ENCODE data around the gene PRSS57. TPM values are rescaled to one million over a fixed set of nuclear protein-coding genes. Genes with fewer than 3 reads are reported as not detected.

PRSS57 gene
- total RNA-seq, 1 experiment from 2014 or later, result not detected

DNA sequence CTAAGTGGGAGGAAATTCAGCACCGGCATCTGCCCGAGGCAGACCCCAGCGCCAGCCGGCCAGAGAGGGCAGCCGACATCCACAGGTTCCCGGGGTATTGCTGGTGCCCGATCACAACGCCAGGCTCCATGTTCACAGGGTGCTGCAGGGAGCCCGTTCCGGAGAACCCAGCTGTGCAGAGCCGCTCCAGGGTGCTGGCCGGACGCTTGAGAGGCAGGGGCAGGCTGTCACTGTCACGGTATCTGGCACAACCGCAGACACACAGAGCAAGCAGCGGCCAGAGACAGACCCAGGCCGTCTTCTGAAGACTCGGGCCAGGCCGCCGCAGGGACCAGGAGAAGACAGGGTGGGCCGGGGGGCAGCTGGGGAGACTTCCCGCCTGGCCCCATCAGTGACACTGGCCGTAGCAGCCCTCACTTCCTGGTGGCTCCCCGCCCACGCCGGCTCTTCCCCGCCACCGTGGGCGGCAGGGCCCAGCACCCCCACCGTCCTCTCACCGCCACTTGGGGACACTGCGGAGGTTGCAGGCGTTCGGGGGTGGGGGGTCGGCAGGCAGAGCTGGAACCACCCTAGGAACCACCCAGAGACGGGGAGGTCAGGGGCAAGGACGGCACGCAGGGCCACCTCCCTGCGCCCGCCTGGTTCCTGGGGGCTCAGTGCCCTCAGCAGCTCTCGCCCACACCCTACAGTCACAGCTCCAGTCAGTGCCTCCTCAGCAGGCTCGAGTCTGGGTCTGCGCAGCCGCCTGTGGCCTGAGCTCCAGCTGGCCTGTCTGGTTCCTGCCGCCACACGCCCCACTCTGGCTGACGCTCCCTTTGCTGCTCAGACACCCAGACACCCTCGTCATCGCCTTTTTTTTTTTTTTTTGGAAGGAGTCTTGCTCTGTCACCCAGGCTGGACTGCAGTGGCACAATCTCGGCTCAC is 36.1 kb downstream of the PRSS57 start:
- Histone ChIP-seq H3K36me3 (ENCODE audit: control insufficient read depth, insufficient read depth, low read length) (no peaks in the 10 kb centered on the region; the same call in 1 of the 2 replicates), H3K27me3 (ENCODE audit: control insufficient read depth, insufficient read depth, low read length) (no peaks in the 10 kb centered on the region), H3K27ac (ENCODE audit: low read length) (no peak overlapping the region), H3K4me3 (ENCODE audit: low read depth in 2 of 2, low read length in 2 of 2) (no peak overlapping the region), H3K9me3 (ENCODE audit: control insufficient read depth, insufficient read depth, low read depth, low read length) (no peaks in the 10 kb centered on the region), H3K4me1 (ENCODE audit: control insufficient read depth, insufficient read depth, low read length) (no peaks in the 10 kb centered on the region; the same call in 1 of the 2 replicates)
- intact Hi-C loops (cut with micrococcal nuclease; ENCODE audit: unreplicated experiment), result no loop called here
- BruUV-seq (replicated peaks), result no TSS peak
- DNase-seq (ENCODE audit: low read depth, low spot score) (no peak), ATAC-seq (no peak)
- CTCF ChIA-PET, result no interaction called here
- in situ Hi-C loops (cut with HindIII; ENCODE audit: low pct_unique_long_range_greater_than_20kb, low sequenced_read_pairs), result no loop called here
- TF ChIP-seq, protein P1, sequence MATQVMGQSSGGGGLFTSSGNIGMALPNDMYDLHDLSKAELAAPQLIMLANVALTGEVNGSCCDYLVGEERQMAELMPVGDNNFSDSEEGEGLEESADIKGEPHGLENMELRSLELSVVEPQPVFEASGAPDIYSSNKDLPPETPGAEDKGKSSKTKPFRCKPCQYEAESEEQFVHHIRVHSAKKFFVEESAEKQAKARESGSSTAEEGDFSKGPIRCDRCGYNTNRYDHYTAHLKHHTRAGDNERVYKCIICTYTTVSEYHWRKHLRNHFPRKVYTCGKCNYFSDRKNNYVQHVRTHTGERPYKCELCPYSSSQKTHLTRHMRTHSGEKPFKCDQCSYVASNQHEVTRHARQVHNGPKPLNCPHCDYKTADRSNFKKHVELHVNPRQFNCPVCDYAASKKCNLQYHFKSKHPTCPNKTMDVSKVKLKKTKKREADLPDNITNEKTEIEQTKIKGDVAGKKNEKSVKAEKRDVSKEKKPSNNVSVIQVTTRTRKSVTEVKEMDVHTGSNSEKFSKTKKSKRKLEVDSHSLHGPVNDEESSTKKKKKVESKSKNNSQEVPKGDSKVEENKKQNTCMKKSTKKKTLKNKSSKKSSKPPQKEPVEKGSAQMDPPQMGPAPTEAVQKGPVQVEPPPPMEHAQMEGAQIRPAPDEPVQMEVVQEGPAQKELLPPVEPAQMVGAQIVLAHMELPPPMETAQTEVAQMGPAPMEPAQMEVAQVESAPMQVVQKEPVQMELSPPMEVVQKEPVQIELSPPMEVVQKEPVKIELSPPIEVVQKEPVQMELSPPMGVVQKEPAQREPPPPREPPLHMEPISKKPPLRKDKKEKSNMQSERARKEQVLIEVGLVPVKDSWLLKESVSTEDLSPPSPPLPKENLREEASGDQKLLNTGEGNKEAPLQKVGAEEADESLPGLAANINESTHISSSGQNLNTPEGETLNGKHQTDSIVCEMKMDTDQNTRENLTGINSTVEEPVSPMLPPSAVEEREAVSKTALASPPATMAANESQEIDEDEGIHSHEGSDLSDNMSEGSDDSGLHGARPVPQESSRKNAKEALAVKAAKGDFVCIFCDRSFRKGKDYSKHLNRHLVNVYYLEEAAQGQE (IDR thresholded peaks at IDR 0.05; ENCODE audit: insufficient read depth in 1 of 2, low read depth in 2 of 2, low read length in 1 of 2), result no peak
- POLR2A ChIA-PET, result no interaction called here

DNA sequence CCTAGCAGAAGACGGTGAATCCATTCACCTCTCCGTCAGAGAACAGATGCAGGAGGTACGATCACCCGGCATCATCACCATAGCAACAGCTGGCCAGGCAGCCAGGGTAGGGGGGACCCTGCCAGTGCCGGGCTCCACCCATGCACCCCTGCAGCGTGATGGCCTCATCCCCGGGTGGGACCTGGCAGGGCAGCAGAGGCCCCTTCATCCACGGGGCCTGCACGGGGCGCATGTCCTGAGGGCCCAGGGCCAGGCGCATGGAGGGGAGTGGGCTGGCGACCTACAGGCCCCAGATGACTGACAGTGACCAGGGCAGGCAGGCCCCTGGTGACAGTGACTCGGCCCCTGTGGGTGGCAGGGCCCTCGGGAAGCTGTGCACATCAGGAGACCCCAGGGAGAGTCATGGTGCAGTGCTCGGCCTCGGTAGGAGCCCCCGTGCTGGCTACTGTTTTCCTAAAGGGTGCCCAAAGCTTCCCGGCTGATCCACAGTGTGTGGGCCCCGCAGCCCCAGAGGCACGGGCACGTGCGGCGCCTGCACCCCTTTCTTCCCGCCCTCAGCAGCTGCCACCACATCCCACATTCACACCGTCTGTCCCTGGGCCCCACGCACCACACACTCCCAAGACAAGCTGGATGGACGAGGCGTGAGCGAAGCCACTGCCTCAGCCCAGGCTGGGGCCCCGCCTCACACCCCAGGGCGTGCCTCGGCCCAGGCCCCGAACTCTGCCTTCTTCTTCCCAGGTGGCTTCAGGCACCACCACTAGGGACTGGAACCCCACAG is 37.0 kb downstream of the PRSS57 start:
- no peak for ATAC-seq
- POLR2A ChIA-PET, result no interaction called here
- in situ Hi-C loops (cut with HindIII; ENCODE audit: low pct_unique_long_range_greater_than_20kb, low sequenced_read_pairs) (no loop called here), intact Hi-C loops (cut with micrococcal nuclease; ENCODE audit: unreplicated experiment) (no loop called here)
- no peaks in the 10 kb centered on the region for H3K27me3 ChIP-seq (ENCODE audit: control insufficient read depth, insufficient read depth, low read length)
- no peaks in the 10 kb centered on the region; the same call in 1 of the 2 replicates for H3K36me3 ChIP-seq (ENCODE audit: control insufficient read depth, insufficient read depth, low read length)
- H3K27ac ChIP-seq (ENCODE audit: low read length), result no peak overlapping the region
- H3K9me3 ChIP-seq (ENCODE audit: control insufficient read depth, insufficient read depth, low read depth, low read length), result no peaks in the 10 kb centered on the region
- CTCF ChIA-PET, result no interaction called here
- no peaks in the 10 kb centered on the region; the same call in 1 of the 2 replicates for H3K4me1 ChIP-seq (ENCODE audit: control insufficient read depth, insufficient read depth, low read length)
- no TSS peak for BruUV-seq (replicated peaks)
- no peak overlapping the region for H3K4me3 ChIP-seq (ENCODE audit: low read depth in 2 of 2, low read length in 2 of 2)
- TF ChIP-seq TCF7L2 (IDR thresholded peaks at IDR 0.05; ENCODE audit: low read depth, low read length) (no peak), POLR2AphosphoS5 (IDR thresholded peaks at IDR 0.05; ENCODE audit: low read depth, low read length) (no peak), SIN3A (IDR thresholded peaks at IDR 0.05; ENCODE audit: borderline replicate concordance, insufficient read depth, low read depth, low read length) (no peak)
- TF ChIP-seq, protein P1 (IDR thresholded peaks at IDR 0.05; ENCODE audit: insufficient read depth in 1 of 2, low read depth in 2 of 2, low read length in 1 of 2), result no peak
- TF ChIP-seq, protein P2, sequence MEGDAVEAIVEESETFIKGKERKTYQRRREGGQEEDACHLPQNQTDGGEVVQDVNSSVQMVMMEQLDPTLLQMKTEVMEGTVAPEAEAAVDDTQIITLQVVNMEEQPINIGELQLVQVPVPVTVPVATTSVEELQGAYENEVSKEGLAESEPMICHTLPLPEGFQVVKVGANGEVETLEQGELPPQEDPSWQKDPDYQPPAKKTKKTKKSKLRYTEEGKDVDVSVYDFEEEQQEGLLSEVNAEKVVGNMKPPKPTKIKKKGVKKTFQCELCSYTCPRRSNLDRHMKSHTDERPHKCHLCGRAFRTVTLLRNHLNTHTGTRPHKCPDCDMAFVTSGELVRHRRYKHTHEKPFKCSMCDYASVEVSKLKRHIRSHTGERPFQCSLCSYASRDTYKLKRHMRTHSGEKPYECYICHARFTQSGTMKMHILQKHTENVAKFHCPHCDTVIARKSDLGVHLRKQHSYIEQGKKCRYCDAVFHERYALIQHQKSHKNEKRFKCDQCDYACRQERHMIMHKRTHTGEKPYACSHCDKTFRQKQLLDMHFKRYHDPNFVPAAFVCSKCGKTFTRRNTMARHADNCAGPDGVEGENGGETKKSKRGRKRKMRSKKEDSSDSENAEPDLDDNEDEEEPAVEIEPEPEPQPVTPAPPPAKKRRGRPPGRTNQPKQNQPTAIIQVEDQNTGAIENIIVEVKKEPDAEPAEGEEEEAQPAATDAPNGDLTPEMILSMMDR (IDR thresholded peaks at IDR 0.05), result no peak
- DNase-seq (ENCODE audit: low read depth, low spot score), result no peak

Data from Panc1 (cell line).